Mononuclear cell (primary cell): ENCODE measurements around the gene IGFBP4. TPM values are rescaled to one million over a fixed set of nuclear protein-coding genes. Genes with fewer than 3 reads are reported as not detected.

Experiments used
- H3K27me3 ChIP-seq: 2 replicates; pipeline ENCODE4 v1.6.0; 2011; ENCODE audit warnings: low read length, control low read depth; ENCODE audit not compliant: insufficient read depth
- H3K4me1 ChIP-seq: 2 replicates; pipeline ENCODE4 v1.5.1; 2011; ENCODE audit warnings: mild to moderate bottlenecking, low read length, control low read depth; ENCODE audit not compliant: insufficient read depth
- H3K4me3 ChIP-seq: 2 replicates; pipeline ENCODE4 v1.5.1; 2011; ENCODE audit warnings: mild to moderate bottlenecking, low read length, moderate library complexity
- H3K9me3 ChIP-seq: 2 replicates; pipeline ENCODE4 v1.5.1; 2011; ENCODE audit warnings: low read depth, mild to moderate bottlenecking, control low read depth, low read length
- total RNA-seq: library from RNA; depleted of rRNA; stranded (reverse); fragments of >200 nt; gene quantifications from one replicate; pipeline ENCODE4 v1.2.3, GENCODE V29; 2012

The IGFBP4 gene
- total RNA-seq, 1 donor = 0.94 TPM

GRCh38 chr17:40469805-40470675, 26.8 kb downstream of the IGFBP4 start:
- H3K9me3 ChIP-seq = no peaks in the 10 kb centered on the region
- H3K27me3 ChIP-seq = no peaks in the 10 kb centered on the region
- H3K4me3 ChIP-seq = no peak overlapping the region
- no peaks in the 10 kb centered on the region for H3K4me1 ChIP-seq

- H3K9me3 ChIP-seq = no peaks in the 10 kb centered on the region
- H3K27me3 ChIP-seq = no peaks in the 10 kb centered on the region
- no peak overlapping the region for H3K4me3 ChIP-seq
- no peaks in the 10 kb centered on the region for H3K4me1 ChIP-seq
These were observed 27.9 kb downstream of the IGFBP4 start for GRCh38 chr17:40470932-40471828.

- no peaks in the 10 kb centered on the region for H3K9me3 ChIP-seq
- no peaks in the 10 kb centered on the region for H3K4me1 ChIP-seq
- no peaks in the 10 kb centered on the region for H3K27me3 ChIP-seq
- no peak overlapping the region for H3K4me3 ChIP-seq
These were observed 28.8 kb downstream of the IGFBP4 start for GRCh38 chr17:40471846-40472732.

GRCh38 chr17:40472733-40473452, 29.6 kb downstream of the IGFBP4 start:
- Histone ChIP-seq H3K27me3 (no peaks in the 10 kb centered on the region), H3K4me1 (no peaks in the 10 kb centered on the region), H3K9me3 (no peaks in the 10 kb centered on the region), H3K4me3 (no peak overlapping the region)

- Histone ChIP-seq H3K27me3 (no peaks in the 10 kb centered on the region), H3K4me3 (no peak overlapping the region), H3K4me1 (peaks cover 2% of the 10 kb centered on the region), H3K9me3 (no peaks in the 10 kb centered on the region)
These were observed 30.5 kb downstream of the IGFBP4 start for GRCh38 chr17:40473573-40474365.

- Histone ChIP-seq H3K4me1 (peaks cover 8% of the 10 kb centered on the region), H3K4me3 (no peak overlapping the region), H3K27me3 (no peaks in the 10 kb centered on the region), H3K9me3 (no peaks in the 10 kb centered on the region)
These were observed 31.3 kb downstream of the IGFBP4 start for GRCh38 chr17:40474419-40475002.

- H3K9me3 ChIP-seq = no peaks in the 10 kb centered on the region
- no peak overlapping the region for H3K4me3 ChIP-seq
- peaks cover 16% of the 10 kb centered on the region for H3K4me1 ChIP-seq
- no peaks in the 10 kb centered on the region for H3K27me3 ChIP-seq
These were observed 32.1 kb downstream of the IGFBP4 start for GRCh38 chr17:40475234-40475908.

- H3K4me1 ChIP-seq = peaks cover 33% of the 10 kb centered on the region
These were observed 34.5 kb downstream of the IGFBP4 start for GRCh38 chr17:40477796-40478195.

GRCh38 chr17:40478486-40478885, 35.2 kb downstream of the IGFBP4 start:
- Histone ChIP-seq H3K9me3 (no peaks in the 10 kb centered on the region), H3K4me1 (peaks cover 35% of the 10 kb centered on the region)

More at GRCh38 chr17:40477796-40478195, 34.5 kb downstream of the IGFBP4 start:
- Histone ChIP-seq H3K4me3 (no peak overlapping the region), H3K9me3 (no peaks in the 10 kb centered on the region), H3K27me3 (no peaks in the 10 kb centered on the region)

GRCh38 chr17:40479754-40480480, 36.7 kb downstream of the IGFBP4 start:
- Histone ChIP-seq H3K9me3 (no peaks in the 10 kb centered on the region), H3K4me1 (peaks cover 35% of the 10 kb centered on the region), H3K27me3 (no peaks in the 10 kb centered on the region), H3K4me3 (no peak overlapping the region)

More at GRCh38 chr17:40478486-40478885, 35.2 kb downstream of the IGFBP4 start:
- H3K27me3 ChIP-seq = no peaks in the 10 kb centered on the region
- H3K4me3 ChIP-seq = no peak overlapping the region

GRCh38 chr17:40480501-40481003, 37.3 kb downstream of the IGFBP4 start:
- peaks cover 35% of the 10 kb centered on the region for H3K4me1 ChIP-seq

GRCh38 chr17:40481106-40481505, 37.9 kb downstream of the IGFBP4 start:
- H3K4me1 ChIP-seq = peaks cover 35% of the 10 kb centered on the region

More at GRCh38 chr17:40480501-40481003, 37.3 kb downstream of the IGFBP4 start:
- no peaks in the 10 kb centered on the region for H3K9me3 ChIP-seq
- H3K4me3 ChIP-seq = no peak overlapping the region
- no peaks in the 10 kb centered on the region for H3K27me3 ChIP-seq

More at GRCh38 chr17:40481106-40481505, 37.9 kb downstream of the IGFBP4 start:
- H3K9me3 ChIP-seq = no peaks in the 10 kb centered on the region
- no peaks in the 10 kb centered on the region for H3K27me3 ChIP-seq
- H3K4me3 ChIP-seq = no peak overlapping the region
